ENCODE data around the gene SPSB1. TPM values are rescaled to one million over a fixed set of nuclear protein-coding genes. Genes with fewer than 3 reads are reported as not detected.

Gene SPSB1
- total and polyA plus RNA-seq, 2 experiments from 2014 or later, result 2.4 to 6.8 TPM

GRCh38 chr1:9345922-9346321 lies 53.2 kb downstream of the SPSB1 start:
- Histone ChIP-seq H3K4me3 (no peak overlapping the region), H4K20me1 (replicated peaks; ENCODE audit: insufficient read depth) (no peaks in the 10 kb centered on the region), H3K9me2 (ENCODE audit: insufficient read depth) (no peaks in the 10 kb centered on the region), H3F3A (replicated peaks; ENCODE audit: low read depth) (no peaks in the 10 kb centered on the region), H3K27me3 (ENCODE audit: insufficient read depth) (no peaks in the 10 kb centered on the region), H3K79me2 (replicated peaks; ENCODE audit: insufficient read depth) (no peaks in the 10 kb centered on the region), H3K4me1 (ENCODE audit: insufficient read depth) (peaks cover 7% of the 10 kb centered on the region; the same call in 1 of the 2 replicates), H3K4me2 (no peak overlapping the region), H2AFZ (no peak overlapping the region), H3K27ac (ENCODE audit: low read depth) (no peak overlapping the region), H3K36me3 (ENCODE audit: insufficient read depth) (no peaks in the 10 kb centered on the region)
- peaks cover 9% of the 10 kb centered on the region; the same call in 1 of the 3 replicates for H3K9me3 Mint-ChIP-seq
- H3K27me3 Mint-ChIP-seq (ENCODE audit: insufficient read depth, low read depth, poor library complexity), result peaks cover 7% of the 10 kb centered on the region
- ATAC-seq (no peak), DNase-seq (ENCODE audit: low spot score) (no peak)
- H3K36me3 Mint-ChIP-seq (ENCODE audit: low read depth), result no peaks in the 10 kb centered on the region
- H3K4me1 Mint-ChIP-seq, result peaks cover 24% of the 10 kb centered on the region
- 0 out of 2 replicates have a peak overlapping the region, but pooled peaks have one; percentile 27 for H3K27ac Mint-ChIP-seq
- no peak for TF ChIP-seq ZNF114 (CRISPR knock-in tag; IDR thresholded peaks at IDR 0.05)
- no peak for TF ChIP-seq EZH2 (IDR thresholded peaks at IDR 0.05; ENCODE audit: low read depth, unreplicated experiment)
- TF ChIP-seq ETS1 (IDR thresholded peaks at IDR 0.05), result no peak
- no peak for TF ChIP-seq CTCF (conservative IDR thresholded peaks at IDR 0.05; ENCODE audit: low read depth in 2 of 2)
- no peak for TF ChIP-seq ZNF331 (CRISPR knock-in tag; IDR thresholded peaks at IDR 0.05; ENCODE audit: low read depth)
- no peak for TF ChIP-seq STAT1 (IDR thresholded peaks at IDR 0.05; ENCODE audit: unreplicated experiment)
- no peak overlapping the region for H3K4me3 Mint-ChIP-seq

DNA sequence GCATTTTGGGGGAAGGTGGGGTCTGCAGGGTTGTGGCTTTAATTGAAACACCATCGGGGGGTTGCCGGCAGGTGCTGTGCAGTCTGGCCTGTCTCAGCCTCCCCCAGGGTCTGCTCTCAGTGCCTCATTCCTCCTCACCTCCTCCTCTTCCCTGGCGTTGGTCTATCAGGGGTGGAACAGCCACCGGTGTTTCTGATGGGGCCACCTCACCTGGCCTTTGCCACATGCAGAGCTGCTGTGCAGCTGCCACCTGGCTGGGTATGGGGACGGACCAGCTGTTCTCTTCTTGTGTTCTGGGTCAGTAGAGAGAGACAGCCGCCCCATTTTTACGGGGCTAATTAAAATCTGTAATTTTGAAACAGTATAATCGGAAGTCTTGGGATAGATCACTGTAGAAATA lies 53.9 kb downstream of the SPSB1 start:
- H3K27ac Mint-ChIP-seq, result no peak overlapping the region
- no peak overlapping the region for H3K4me3 Mint-ChIP-seq
- Histone ChIP-seq H3K27ac (ENCODE audit: low read depth) (no peak overlapping the region), H3K27me3 (ENCODE audit: insufficient read depth) (no peaks in the 10 kb centered on the region), H3K9me2 (ENCODE audit: insufficient read depth) (no peaks in the 10 kb centered on the region), H3K4me2 (no peak overlapping the region), H3K79me2 (replicated peaks; ENCODE audit: insufficient read depth) (no peaks in the 10 kb centered on the region), H3K4me3 (no peak overlapping the region), H3K4me1 (ENCODE audit: insufficient read depth) (peaks cover 7% of the 10 kb centered on the region; the same call in 1 of the 2 replicates), H4K20me1 (replicated peaks; ENCODE audit: insufficient read depth) (no peaks in the 10 kb centered on the region), H2AFZ (no peak overlapping the region), H3F3A (replicated peaks; ENCODE audit: low read depth) (no peaks in the 10 kb centered on the region), H3K36me3 (ENCODE audit: insufficient read depth) (no peaks in the 10 kb centered on the region)
- peaks cover 9% of the 10 kb centered on the region; the same call in 1 of the 3 replicates for H3K9me3 Mint-ChIP-seq
- TF ChIP-seq EZH2phosphoT487 (IDR thresholded peaks at IDR 0.05; ENCODE audit: unreplicated experiment), result no peak
- TF ChIP-seq EZH2 (IDR thresholded peaks at IDR 0.05; ENCODE audit: low read depth, unreplicated experiment), result no peak
- no peak for TF ChIP-seq STAT1 (IDR thresholded peaks at IDR 0.05; ENCODE audit: unreplicated experiment)
- TF ChIP-seq POLR2AphosphoS5 (IDR thresholded peaks at IDR 0.05; ENCODE audit: low read depth), result no peak
- no peak for DNase-seq (ENCODE audit: low spot score)
- H3K36me3 Mint-ChIP-seq (ENCODE audit: low read depth), result no peaks in the 10 kb centered on the region
- peaks cover 7% of the 10 kb centered on the region for H3K27me3 Mint-ChIP-seq (ENCODE audit: insufficient read depth, low read depth, poor library complexity)
- peaks cover 26% of the 10 kb centered on the region for H3K4me1 Mint-ChIP-seq
- ATAC-seq, result no peak

Measured in GM23338 (cell line).